Measurements from ENCODE around the gene TMEM263.
"Not testable (repeated sequence)": the region's sequence is repeated elsewhere in the genome, so short reads cannot be mapped to it uniquely, and the experiment has no call there.

The TMEM263 gene

GRCh38 chr12:106987846-106988245, 32.1 kb downstream of the TMEM263 start:
- DNase-seq = no peak

- DNase-seq = no peak
Measured at GRCh38 chr12:106994579-106995220, 39.0 kb downstream of the TMEM263 start.

GRCh38 chr12:106996102-106996501, 40.4 kb downstream of the TMEM263 start:
- not testable (repeated sequence) for DNase-seq

- DNase-seq = no peak
Measured at GRCh38 chr12:106997916-106998315, 42.2 kb downstream of the TMEM263 start.

GRCh38 chr12:106999446-106999845, 43.7 kb downstream of the TMEM263 start:
- no peak for DNase-seq

GRCh38 chr12:107002665-107003064, 47.0 kb downstream of the TMEM263 start:
- not testable (repeated sequence) for DNase-seq

GRCh38 chr12:107007411-107007810, 51.7 kb downstream of the TMEM263 start:
- DNase-seq = no peak

GRCh38 chr12:107011519-107011918, 55.8 kb downstream of the TMEM263 start:
- DNase-seq = no peak

- no peak for DNase-seq
Measured at GRCh38 chr12:107012736-107013425, 57.2 kb downstream of the TMEM263 start.

- DNase-seq = no peak
Measured at GRCh38 chr12:107014055-107014454, 58.3 kb downstream of the TMEM263 start.

GRCh38 chr12:107017042-107017441, 61.3 kb downstream of the TMEM263 start:
- no peak for DNase-seq

- DNase-seq = no peak
Measured at GRCh38 chr12:107019546-107019945, 63.8 kb downstream of the TMEM263 start.
